ENCODE data around the gene RHOBTB1. TPM values are rescaled to one million over a fixed set of nuclear protein-coding genes. Genes with fewer than 3 reads are reported as not detected.

The RHOBTB1 gene
- total and polyA plus RNA-seq, 4 donors: 2.7 to 11.8 (median 4.9) TPM

DNA sequence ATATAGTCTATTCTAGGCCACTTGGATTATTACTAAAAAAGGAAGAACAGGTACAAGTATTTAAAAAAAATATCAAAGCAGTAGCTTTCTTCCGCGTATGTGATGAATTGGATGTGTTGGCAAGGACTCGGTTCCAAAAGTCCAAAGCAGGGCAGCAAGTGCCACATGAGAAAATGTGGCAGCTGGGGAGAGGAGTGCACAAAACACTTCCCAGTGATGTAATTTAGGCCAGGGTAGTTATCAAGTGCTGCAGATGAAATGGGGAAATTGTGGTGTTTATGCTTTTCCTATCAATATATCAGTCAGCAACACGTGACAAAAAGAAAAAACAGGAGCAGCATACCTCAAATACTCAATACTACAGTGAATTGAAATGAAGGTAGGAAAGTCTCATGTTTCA lies 7.0 kb downstream of the RHOBTB1 start:
- Histone ChIP-seq H3K4me3 (ENCODE audit: low read depth in 1 of 3, low read length in 3 of 3) (no peak overlapping the region), H3K4me1 (ENCODE audit: control insufficient read depth in 4 of 4, insufficient read depth in 4 of 4, low read length in 3 of 4) (peaks cover 0 to 11% (median 3%) of the 10 kb centered on the region in 4 donors), H3K27ac (ENCODE audit: low read depth in 1 of 2, low read length in 2 of 2) (no peak overlapping the region), H3K27me3 (ENCODE audit: control insufficient read depth in 4 of 4, insufficient read depth in 4 of 4, low read length in 3 of 4) (no peaks in the 10 kb centered on the region), H3K9me3 (ENCODE audit: control insufficient read depth in 4 of 4, low read length in 3 of 4) (no peaks in the 10 kb centered on the region), H3K36me3 (ENCODE audit: control insufficient read depth in 4 of 4, insufficient read depth in 3 of 4, low read depth in 1 of 4, low read length in 3 of 4) (no peaks in the 10 kb centered on the region), H3K9ac (ENCODE audit: low read depth in 1 of 2, low read length in 2 of 2) (no peak overlapping the region)
- DNase-seq (ENCODE audit: low spot score): no peak
- TF ChIP-seq YY1 (IDR thresholded peaks at IDR 0.05): no peak
- TF ChIP-seq HNF4A (conservative IDR thresholded peaks at IDR 0.05): peak in 1 of 2 donors; percentile 25
- 63% methylated on average over 4 of the region's 4 CpGs for WGBS

DNA sequence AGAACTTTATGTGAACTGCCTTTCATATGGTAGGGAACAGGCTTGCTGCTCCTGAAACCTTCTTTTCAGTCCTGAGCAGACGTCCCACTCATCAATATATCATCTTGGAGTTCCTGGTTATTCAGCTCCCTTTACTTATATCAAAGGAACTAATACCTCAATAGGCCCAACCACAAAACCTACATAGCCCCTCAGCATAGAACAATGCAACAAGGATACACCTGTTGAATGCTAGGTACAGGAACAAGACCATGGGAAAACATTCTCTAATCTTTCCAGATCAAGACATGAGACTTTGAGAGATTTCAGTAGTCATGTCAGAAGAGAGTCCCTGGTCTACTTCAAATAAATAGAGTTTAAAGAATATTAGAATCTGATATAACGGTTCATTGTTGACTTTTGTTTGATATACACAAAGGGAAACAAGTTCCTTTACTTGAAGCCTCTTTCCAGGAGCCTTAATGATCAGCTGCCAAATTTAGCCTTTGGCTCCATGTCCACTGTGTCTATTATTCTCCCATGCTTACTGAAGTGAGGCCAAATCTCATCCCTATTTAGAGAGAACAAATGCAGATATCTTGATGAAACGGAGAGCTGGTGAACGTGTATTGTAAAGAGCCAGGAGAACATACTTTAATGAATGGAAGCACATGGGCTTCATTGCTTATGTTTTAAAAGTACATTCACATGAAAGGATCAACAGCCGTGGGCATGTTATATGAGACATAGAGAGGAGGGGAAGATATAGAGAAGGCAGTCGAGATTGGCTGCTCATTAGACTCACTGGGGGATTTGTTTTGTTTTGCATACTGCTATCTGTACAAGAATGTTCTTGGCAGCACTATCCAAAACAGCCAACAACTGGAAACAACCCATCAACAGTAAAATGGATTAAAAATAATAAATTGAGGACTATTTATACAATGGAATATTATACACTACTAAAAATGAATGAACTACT lies 9.5 kb downstream of the RHOBTB1 start:
- no peaks in the 10 kb centered on the region for H3K27me3 ChIP-seq (ENCODE audit: control insufficient read depth in 4 of 4, insufficient read depth in 4 of 4, low read length in 3 of 4)
- no peak overlapping the region for H3K4me3 ChIP-seq (ENCODE audit: low read depth in 1 of 3, low read length in 3 of 3)
- TF ChIP-seq, protein P1, sequence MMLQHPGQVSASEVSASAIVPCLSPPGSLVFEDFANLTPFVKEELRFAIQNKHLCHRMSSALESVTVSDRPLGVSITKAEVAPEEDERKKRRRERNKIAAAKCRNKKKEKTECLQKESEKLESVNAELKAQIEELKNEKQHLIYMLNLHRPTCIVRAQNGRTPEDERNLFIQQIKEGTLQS (IDR thresholded peaks at IDR 0.05): no peak
- TF ChIP-seq EGR1 (IDR thresholded peaks at IDR 0.05; ENCODE audit: low read depth in 2 of 2): no peak
- WGBS: 80% methylated on average over 6 of the region's 6 CpGs
- no peaks in the 10 kb centered on the region for H3K36me3 ChIP-seq (ENCODE audit: control insufficient read depth in 4 of 4, insufficient read depth in 3 of 4, low read depth in 1 of 4, low read length in 3 of 4)
- no peak overlapping the region for H3K9ac ChIP-seq (ENCODE audit: low read depth in 1 of 2, low read length in 2 of 2)
- no peak for DNase-seq (ENCODE audit: low spot score)
- H3K4me1 ChIP-seq (ENCODE audit: control insufficient read depth in 4 of 4, insufficient read depth in 4 of 4, low read length in 3 of 4): peaks cover 0 to 11% (median 3%) of the 10 kb centered on the region in 4 donors
- H3K27ac ChIP-seq (ENCODE audit: low read depth in 1 of 2, low read length in 2 of 2): no peak overlapping the region
- H3K9me3 ChIP-seq (ENCODE audit: control insufficient read depth in 4 of 4, low read length in 3 of 4): no peaks in the 10 kb centered on the region

DNA sequence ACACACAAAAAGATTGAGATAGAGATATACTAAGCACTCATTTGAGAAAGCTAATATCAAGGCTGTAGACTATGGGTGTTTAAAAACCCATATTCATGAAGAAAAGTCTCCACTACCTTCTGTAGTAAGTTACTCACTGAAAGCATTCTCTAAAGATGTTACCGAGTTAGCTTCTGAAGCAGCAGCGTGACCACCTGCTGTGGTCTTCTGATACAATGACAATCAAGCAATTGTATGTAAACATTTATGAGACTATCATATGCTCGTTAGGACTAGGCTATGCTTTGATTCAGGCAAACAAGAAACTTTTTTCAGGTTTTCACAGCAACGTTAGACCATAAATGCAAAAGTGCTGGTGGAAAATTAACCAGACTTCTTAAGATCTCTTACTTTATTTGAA lies 11.2 kb downstream of the RHOBTB1 start:
- H3K36me3 ChIP-seq (ENCODE audit: control insufficient read depth in 4 of 4, insufficient read depth in 3 of 4, low read depth in 1 of 4, low read length in 3 of 4): no peaks in the 10 kb centered on the region
- DNase-seq (ENCODE audit: low spot score): no peak
- H3K27ac ChIP-seq (ENCODE audit: low read depth in 1 of 2, low read length in 2 of 2): no peak overlapping the region
- H3K4me3 ChIP-seq (ENCODE audit: low read depth in 1 of 3, low read length in 3 of 3): no peak overlapping the region
- 69% methylated on average over 4 of the region's 4 CpGs for WGBS
- no peak overlapping the region for H3K9ac ChIP-seq (ENCODE audit: low read depth in 1 of 2, low read length in 2 of 2)
- no peaks in the 10 kb centered on the region for H3K9me3 ChIP-seq (ENCODE audit: control insufficient read depth in 4 of 4, low read length in 3 of 4)
- H3K4me1 ChIP-seq (ENCODE audit: control insufficient read depth in 4 of 4, insufficient read depth in 4 of 4, low read length in 3 of 4): peaks cover 0 to 8% (median 1%) of the 10 kb centered on the region in 4 donors
- TF ChIP-seq, protein P1 (IDR thresholded peaks at IDR 0.05): no peak
- TF ChIP-seq HNF4G (IDR thresholded peaks at IDR 0.05) (no peak), HNF4A (conservative IDR thresholded peaks at IDR 0.05) (no peak)
- H3K27me3 ChIP-seq (ENCODE audit: control insufficient read depth in 4 of 4, insufficient read depth in 4 of 4, low read length in 3 of 4): no peaks in the 10 kb centered on the region

DNA sequence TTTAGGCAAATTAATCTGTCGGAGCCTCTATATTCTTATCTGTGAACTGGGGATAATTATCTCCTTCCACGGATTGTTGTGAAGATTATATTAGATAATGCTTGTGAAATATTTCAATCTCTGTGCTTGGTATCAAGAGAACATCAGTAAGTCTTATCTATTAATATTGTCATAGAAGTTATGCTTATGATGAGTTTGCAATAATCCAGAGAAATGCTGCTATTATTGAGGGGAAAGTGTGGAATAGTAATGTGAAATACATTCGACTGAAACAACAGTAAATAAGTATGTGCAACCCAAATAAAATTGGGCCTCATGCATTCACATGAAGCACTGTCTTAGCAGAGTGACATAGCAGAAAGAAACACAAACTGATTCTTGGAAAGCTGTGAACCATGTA lies 13.7 kb downstream of the RHOBTB1 start:
- no peaks in the 10 kb centered on the region for H3K9me3 ChIP-seq (ENCODE audit: control insufficient read depth in 4 of 4, low read length in 3 of 4)
- DNase-seq (ENCODE audit: low spot score): no peak
- TF ChIP-seq SP1 (IDR thresholded peaks at IDR 0.05) (no peak), FOXA2 (IDR thresholded peaks at IDR 0.05) (no peak), RAD21 (IDR thresholded peaks at IDR 0.05) (no peak), YY1 (IDR thresholded peaks at IDR 0.05) (no peak), NR2F2 (IDR thresholded peaks at IDR 0.05) (no peak), FOXA1 (IDR thresholded peaks at IDR 0.05) (no peak), EGR1 (IDR thresholded peaks at IDR 0.05; ENCODE audit: low read depth in 2 of 2) (no peak)
- TF ChIP-seq, protein P2, sequence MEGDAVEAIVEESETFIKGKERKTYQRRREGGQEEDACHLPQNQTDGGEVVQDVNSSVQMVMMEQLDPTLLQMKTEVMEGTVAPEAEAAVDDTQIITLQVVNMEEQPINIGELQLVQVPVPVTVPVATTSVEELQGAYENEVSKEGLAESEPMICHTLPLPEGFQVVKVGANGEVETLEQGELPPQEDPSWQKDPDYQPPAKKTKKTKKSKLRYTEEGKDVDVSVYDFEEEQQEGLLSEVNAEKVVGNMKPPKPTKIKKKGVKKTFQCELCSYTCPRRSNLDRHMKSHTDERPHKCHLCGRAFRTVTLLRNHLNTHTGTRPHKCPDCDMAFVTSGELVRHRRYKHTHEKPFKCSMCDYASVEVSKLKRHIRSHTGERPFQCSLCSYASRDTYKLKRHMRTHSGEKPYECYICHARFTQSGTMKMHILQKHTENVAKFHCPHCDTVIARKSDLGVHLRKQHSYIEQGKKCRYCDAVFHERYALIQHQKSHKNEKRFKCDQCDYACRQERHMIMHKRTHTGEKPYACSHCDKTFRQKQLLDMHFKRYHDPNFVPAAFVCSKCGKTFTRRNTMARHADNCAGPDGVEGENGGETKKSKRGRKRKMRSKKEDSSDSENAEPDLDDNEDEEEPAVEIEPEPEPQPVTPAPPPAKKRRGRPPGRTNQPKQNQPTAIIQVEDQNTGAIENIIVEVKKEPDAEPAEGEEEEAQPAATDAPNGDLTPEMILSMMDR (IDR thresholded peaks at IDR 0.05; ENCODE audit: low read depth, low read length, missing input control): no peak
- TF ChIP-seq, protein P3, sequence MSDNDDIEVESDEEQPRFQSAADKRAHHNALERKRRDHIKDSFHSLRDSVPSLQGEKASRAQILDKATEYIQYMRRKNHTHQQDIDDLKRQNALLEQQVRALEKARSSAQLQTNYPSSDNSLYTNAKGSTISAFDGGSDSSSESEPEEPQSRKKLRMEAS (IDR thresholded peaks at IDR 0.05): no peak
- TF ChIP-seq, protein P4, sequence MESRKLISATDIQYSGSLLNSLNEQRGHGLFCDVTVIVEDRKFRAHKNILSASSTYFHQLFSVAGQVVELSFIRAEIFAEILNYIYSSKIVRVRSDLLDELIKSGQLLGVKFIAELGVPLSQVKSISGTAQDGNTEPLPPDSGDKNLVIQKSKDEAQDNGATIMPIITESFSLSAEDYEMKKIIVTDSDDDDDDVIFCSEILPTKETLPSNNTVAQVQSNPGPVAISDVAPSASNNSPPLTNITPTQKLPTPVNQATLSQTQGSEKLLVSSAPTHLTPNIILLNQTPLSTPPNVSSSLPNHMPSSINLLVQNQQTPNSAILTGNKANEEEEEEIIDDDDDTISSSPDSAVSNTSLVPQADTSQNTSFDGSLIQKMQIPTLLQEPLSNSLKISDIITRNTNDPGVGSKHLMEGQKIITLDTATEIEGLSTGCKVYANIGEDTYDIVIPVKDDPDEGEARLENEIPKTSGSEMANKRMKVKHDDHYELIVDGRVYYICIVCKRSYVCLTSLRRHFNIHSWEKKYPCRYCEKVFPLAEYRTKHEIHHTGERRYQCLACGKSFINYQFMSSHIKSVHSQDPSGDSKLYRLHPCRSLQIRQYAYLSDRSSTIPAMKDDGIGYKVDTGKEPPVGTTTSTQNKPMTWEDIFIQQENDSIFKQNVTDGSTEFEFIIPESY (IDR thresholded peaks at IDR 0.05): no peak
- TF ChIP-seq, protein P5, sequence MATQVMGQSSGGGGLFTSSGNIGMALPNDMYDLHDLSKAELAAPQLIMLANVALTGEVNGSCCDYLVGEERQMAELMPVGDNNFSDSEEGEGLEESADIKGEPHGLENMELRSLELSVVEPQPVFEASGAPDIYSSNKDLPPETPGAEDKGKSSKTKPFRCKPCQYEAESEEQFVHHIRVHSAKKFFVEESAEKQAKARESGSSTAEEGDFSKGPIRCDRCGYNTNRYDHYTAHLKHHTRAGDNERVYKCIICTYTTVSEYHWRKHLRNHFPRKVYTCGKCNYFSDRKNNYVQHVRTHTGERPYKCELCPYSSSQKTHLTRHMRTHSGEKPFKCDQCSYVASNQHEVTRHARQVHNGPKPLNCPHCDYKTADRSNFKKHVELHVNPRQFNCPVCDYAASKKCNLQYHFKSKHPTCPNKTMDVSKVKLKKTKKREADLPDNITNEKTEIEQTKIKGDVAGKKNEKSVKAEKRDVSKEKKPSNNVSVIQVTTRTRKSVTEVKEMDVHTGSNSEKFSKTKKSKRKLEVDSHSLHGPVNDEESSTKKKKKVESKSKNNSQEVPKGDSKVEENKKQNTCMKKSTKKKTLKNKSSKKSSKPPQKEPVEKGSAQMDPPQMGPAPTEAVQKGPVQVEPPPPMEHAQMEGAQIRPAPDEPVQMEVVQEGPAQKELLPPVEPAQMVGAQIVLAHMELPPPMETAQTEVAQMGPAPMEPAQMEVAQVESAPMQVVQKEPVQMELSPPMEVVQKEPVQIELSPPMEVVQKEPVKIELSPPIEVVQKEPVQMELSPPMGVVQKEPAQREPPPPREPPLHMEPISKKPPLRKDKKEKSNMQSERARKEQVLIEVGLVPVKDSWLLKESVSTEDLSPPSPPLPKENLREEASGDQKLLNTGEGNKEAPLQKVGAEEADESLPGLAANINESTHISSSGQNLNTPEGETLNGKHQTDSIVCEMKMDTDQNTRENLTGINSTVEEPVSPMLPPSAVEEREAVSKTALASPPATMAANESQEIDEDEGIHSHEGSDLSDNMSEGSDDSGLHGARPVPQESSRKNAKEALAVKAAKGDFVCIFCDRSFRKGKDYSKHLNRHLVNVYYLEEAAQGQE (IDR thresholded peaks at IDR 0.05): no peak

More for the DNA sequence above, 13.7 kb downstream of the RHOBTB1 start:
- Histone ChIP-seq H3K27ac (ENCODE audit: low read depth in 1 of 2, low read length in 2 of 2) (no peak overlapping the region), H3K27me3 (ENCODE audit: control insufficient read depth in 4 of 4, insufficient read depth in 4 of 4, low read length in 3 of 4) (no peaks in the 10 kb centered on the region), H3K4me3 (ENCODE audit: low read depth in 1 of 3, low read length in 3 of 3) (no peak overlapping the region), H3K36me3 (ENCODE audit: control insufficient read depth in 4 of 4, insufficient read depth in 3 of 4, low read depth in 1 of 4, low read length in 3 of 4) (no peaks in the 10 kb centered on the region), H3K4me1 (ENCODE audit: control insufficient read depth in 4 of 4, insufficient read depth in 4 of 4, low read length in 3 of 4) (no peaks in the 10 kb centered on the region), H3K9ac (ENCODE audit: low read depth in 1 of 2, low read length in 2 of 2) (no peak overlapping the region)
- 72% methylated on average over 3 of the region's 3 CpGs for WGBS

Data from liver (tissue), 9 donors.